ENCODE results near the gene GBP2. TPM values are rescaled to one million over a fixed set of nuclear protein-coding genes. Genes with fewer than 3 reads are reported as not detected.

GBP2 gene
- total and polyA plus RNA-seq, 3 experiments from 2014 or later, result 148 to 165 (median 155) TPM

DNA sequence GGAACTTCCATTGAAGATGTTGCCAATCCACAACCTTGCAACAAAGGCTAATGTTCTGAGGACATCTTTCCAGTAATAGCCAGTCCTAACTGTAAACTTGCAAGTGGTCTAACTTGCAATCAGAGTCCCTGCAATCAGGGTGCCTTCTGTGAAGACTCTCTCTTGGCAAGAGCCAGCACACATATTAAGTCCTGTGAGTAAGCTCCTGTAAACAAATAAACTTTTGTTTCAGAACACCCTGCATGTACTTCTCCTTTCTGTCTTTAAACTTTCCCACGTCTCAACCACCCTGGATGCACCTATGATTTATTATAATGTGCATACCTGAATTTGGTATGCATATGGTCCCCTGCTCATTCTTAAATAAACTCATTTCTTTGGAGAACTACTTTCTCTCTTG, 40.8 kb upstream of the GBP2 start:
- H3K36me3 Mint-ChIP-seq, result peaks cover 0 to 12% (median 3%) of the 10 kb centered on the region in 3 donors
- CTCF ChIA-PET, result no interaction called here

DNA sequence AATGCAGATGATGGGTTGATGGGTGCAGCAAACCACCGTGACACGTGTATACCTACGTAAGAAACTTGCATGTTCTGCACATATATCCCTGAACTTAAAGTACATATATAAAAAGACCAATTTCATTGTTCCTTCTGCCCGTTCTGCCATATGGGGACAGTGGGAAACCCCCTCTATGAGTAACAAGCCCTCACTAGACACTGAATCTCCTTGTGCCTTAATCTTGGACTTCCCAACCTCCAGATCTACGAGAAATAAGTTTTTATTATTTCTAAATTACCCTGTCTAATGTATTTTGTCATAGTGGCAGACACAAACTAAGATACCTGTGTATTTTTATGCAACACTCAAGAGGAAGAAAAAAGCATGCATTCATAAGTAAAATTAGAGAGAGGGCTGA, 39.9 kb upstream of the GBP2 start:
- DNase-seq, result no peak
- no peaks in the 10 kb centered on the region for H3K4me1 ChIP-seq (ENCODE audit: insufficient read depth, low read length)
- no peaks in the 10 kb centered on the region for H3K9me3 ChIP-seq (ENCODE audit: low read length)
- H3K36me3 ChIP-seq (ENCODE audit: insufficient read depth, low read length), result no peaks in the 10 kb centered on the region
- Mint-ChIP-seq H3K4me3 (no peak overlapping the region), H3K27me3 (peaks cover 0 to 2% of the 10 kb centered on the region in 2 donors), H3K9me3 (peaks cover 0 to 8% (median 2%) of the 10 kb centered on the region in 5 donors), H3K4me1 (peaks cover 0 to under 1% (median 0%) of the 10 kb centered on the region in 3 donors), H3K27ac (no peak overlapping the region), H3K36me3 (peaks cover 0 to 21% (median 0%) of the 10 kb centered on the region in 3 donors)
- CTCF ChIA-PET, result no interaction called here
- H3K27ac ChIP-seq (ENCODE audit: low read depth, low read length), result no peak overlapping the region
- POLR2A ChIA-PET, result no interaction called here
- H3K4me3 ChIP-seq (ENCODE audit: low read length), result no peak overlapping the region
- H3K27me3 ChIP-seq (ENCODE audit: insufficient read depth, low read length, poor library complexity, severe bottlenecking), result no peaks in the 10 kb centered on the region

More for the DNA sequence above, 40.8 kb upstream of the GBP2 start:
- Histone ChIP-seq H3K9me3 (ENCODE audit: low read length) (no peaks in the 10 kb centered on the region), H3K27me3 (ENCODE audit: insufficient read depth, low read length, poor library complexity, severe bottlenecking) (no peaks in the 10 kb centered on the region), H3K36me3 (ENCODE audit: insufficient read depth, low read length) (no peaks in the 10 kb centered on the region), H3K4me3 (ENCODE audit: low read length) (no peak overlapping the region), H3K4me1 (ENCODE audit: insufficient read depth, low read length) (no peaks in the 10 kb centered on the region), H3K27ac (ENCODE audit: low read depth, low read length) (no peak overlapping the region)
- Mint-ChIP-seq H3K9me3 (peaks cover 0 to 2% (median 0%) of the 10 kb centered on the region in 5 donors), H3K27me3 (peaks cover 0 to 2% of the 10 kb centered on the region in 2 donors), H3K4me1 (peaks cover 0 to 3% (median 0%) of the 10 kb centered on the region in 3 donors), H3K27ac (no peak overlapping the region), H3K4me3 (no peak overlapping the region)
- POLR2A ChIA-PET, result no interaction called here
- no peak for DNase-seq

GRCh38 chr1:89151047-89151446, 25.1 kb upstream of the GBP2 start:
- no peak for DNase-seq
- no peaks in the 10 kb centered on the region for H3K36me3 ChIP-seq (ENCODE audit: insufficient read depth, low read length)
- no peaks in the 10 kb centered on the region for H3K9me3 ChIP-seq (ENCODE audit: low read length)
- H3K4me3 ChIP-seq (ENCODE audit: low read length), result no peak overlapping the region
- H3K36me3 Mint-ChIP-seq, result peaks cover 0 to 9% (median 1%) of the 10 kb centered on the region in 3 donors
- H3K4me1 ChIP-seq (ENCODE audit: insufficient read depth, low read length), result no peaks in the 10 kb centered on the region
- H3K4me3 Mint-ChIP-seq, result no peak overlapping the region
- H3K27me3 Mint-ChIP-seq, result peaks cover 2 to 9% of the 10 kb centered on the region in 2 donors
- no peak overlapping the region for H3K27ac ChIP-seq (ENCODE audit: low read depth, low read length)
- no peak overlapping the region for H3K27ac Mint-ChIP-seq
- ChIA-PET POLR2A (no interaction called here), CTCF (no interaction called here)
- H3K4me1 Mint-ChIP-seq, result no peaks in the 10 kb centered on the region
- no peaks in the 10 kb centered on the region for H3K27me3 ChIP-seq (ENCODE audit: insufficient read depth, low read length, poor library complexity, severe bottlenecking)
- H3K9me3 Mint-ChIP-seq, result peaks cover 0 to 5% (median 1%) of the 10 kb centered on the region in 5 donors

DNA sequence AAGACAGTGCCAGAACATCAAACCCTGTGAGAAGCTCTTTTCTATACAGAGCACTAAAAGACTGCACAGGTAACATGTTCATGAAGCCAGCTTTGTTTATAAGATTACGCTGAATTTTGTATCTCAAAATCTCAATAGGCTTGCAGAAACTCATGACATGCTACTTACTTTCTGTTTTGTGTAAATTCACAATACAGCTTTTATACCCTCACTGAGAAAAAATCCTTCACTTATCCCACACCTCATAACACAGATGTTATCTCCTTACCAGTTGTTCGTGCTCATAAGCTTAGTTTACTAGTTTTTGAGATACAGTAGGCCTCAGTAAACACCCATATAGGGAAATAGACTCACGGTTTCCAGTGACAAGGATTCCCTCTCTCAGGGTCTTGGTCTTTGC, 24.1 kb upstream of the GBP2 start:
- no peaks in the 10 kb centered on the region for H3K9me3 ChIP-seq (ENCODE audit: low read length)
- no peaks in the 10 kb centered on the region for H3K36me3 ChIP-seq (ENCODE audit: insufficient read depth, low read length)
- no peak overlapping the region for H3K27ac ChIP-seq (ENCODE audit: low read depth, low read length)
- H3K4me1 Mint-ChIP-seq, result peaks cover 0 to 2% (median 0%) of the 10 kb centered on the region in 3 donors
- ChIA-PET CTCF (no interaction called here), POLR2A (interaction anchor here (0.6 to 0.7 kb wide), 2 partner anchors 30 to 33 kb away, joined by 3 to 4 read pairs; no protein-coding TSS in a partner anchor)
- no peak overlapping the region for H3K27ac Mint-ChIP-seq
- H3K9me3 Mint-ChIP-seq, result no peaks in the 10 kb centered on the region
- H3K4me3 ChIP-seq (ENCODE audit: low read length), result no peak overlapping the region
- H3K4me1 ChIP-seq (ENCODE audit: insufficient read depth, low read length), result no peaks in the 10 kb centered on the region
- DNase-seq, result no peak
- peaks cover 2 to 9% of the 10 kb centered on the region in 2 donors for H3K27me3 Mint-ChIP-seq
- no peaks in the 10 kb centered on the region for H3K27me3 ChIP-seq (ENCODE audit: insufficient read depth, low read length, poor library complexity, severe bottlenecking)
- peaks cover 0 to 1% (median 0%) of the 10 kb centered on the region in 3 donors for H3K36me3 Mint-ChIP-seq
- no peak overlapping the region for H3K4me3 Mint-ChIP-seq

DNA sequence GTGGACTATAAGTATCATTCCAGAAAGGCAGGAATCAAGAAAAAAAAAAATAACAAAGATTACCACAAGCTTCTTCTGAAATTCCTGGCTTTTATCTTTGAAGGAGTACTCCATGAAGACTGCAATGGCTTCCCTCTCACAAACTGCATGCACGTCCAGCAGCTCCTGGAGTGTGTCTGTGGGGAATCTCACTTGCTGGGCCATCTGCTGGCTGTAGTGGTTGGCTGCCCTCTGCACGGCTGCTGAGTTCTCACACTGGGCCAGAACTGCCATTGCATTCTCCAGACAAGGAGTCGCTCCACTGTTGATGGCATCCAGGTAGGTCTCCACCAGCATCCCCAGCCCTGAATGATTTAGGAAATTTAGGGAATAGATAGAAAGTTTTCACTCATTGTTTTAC, 23.3 kb upstream of the GBP2 start:
- peaks cover 0 to 2% (median 0%) of the 10 kb centered on the region in 3 donors for H3K4me1 Mint-ChIP-seq
- peaks cover 0 to 1% (median 0%) of the 10 kb centered on the region in 3 donors for H3K36me3 Mint-ChIP-seq
- POLR2A ChIA-PET, result interaction anchor here (0.7 kb wide), 1 partner anchor 33 kb away, joined by 4 read pairs; no protein-coding TSS in a partner anchor
- no peak overlapping the region for H3K27ac Mint-ChIP-seq
- DNase-seq, result no peak
- Histone ChIP-seq H3K4me1 (ENCODE audit: insufficient read depth, low read length) (no peaks in the 10 kb centered on the region), H3K36me3 (ENCODE audit: insufficient read depth, low read length) (no peaks in the 10 kb centered on the region), H3K27me3 (ENCODE audit: insufficient read depth, low read length, poor library complexity, severe bottlenecking) (no peaks in the 10 kb centered on the region), H3K27ac (ENCODE audit: low read depth, low read length) (no peak overlapping the region), H3K4me3 (ENCODE audit: low read length) (no peak overlapping the region), H3K9me3 (ENCODE audit: low read length) (no peaks in the 10 kb centered on the region)
- peaks cover 2 to 9% of the 10 kb centered on the region in 2 donors for H3K27me3 Mint-ChIP-seq
- CTCF ChIA-PET, result no interaction called here
- H3K4me3 Mint-ChIP-seq, result no peak overlapping the region
- no peaks in the 10 kb centered on the region for H3K9me3 Mint-ChIP-seq

- H3K4me1 ChIP-seq (ENCODE audit: insufficient read depth, low read length), result no peaks in the 10 kb centered on the region
- H3K27ac ChIP-seq (ENCODE audit: low read depth, low read length), result no peak overlapping the region
- POLR2A ChIA-PET, result interaction anchor here (0.6 kb wide), 1 partner anchor 31 kb away, joined by 3 read pairs; no protein-coding TSS in a partner anchor
- H3K4me3 ChIP-seq (ENCODE audit: low read length), result no peak overlapping the region
- DNase-seq, result no peak
- H3K36me3 Mint-ChIP-seq, result peaks cover 0 to 1% (median 0%) of the 10 kb centered on the region in 3 donors
- CTCF ChIA-PET, result interaction anchor here (1.1 to 1.4 kb wide), 2 partner anchors 16 to 21 kb away, joined by 3 to 4 read pairs; no protein-coding TSS in a partner anchor
- no peaks in the 10 kb centered on the region for H3K9me3 ChIP-seq (ENCODE audit: low read length)
- peaks cover 2 to 9% of the 10 kb centered on the region in 2 donors for H3K27me3 Mint-ChIP-seq
- no peak overlapping the region for H3K4me3 Mint-ChIP-seq
- H3K4me1 Mint-ChIP-seq, result peaks cover 0 to 2% (median 0%) of the 10 kb centered on the region in 3 donors
- no peak overlapping the region for H3K27ac Mint-ChIP-seq
- no peaks in the 10 kb centered on the region for H3K27me3 ChIP-seq (ENCODE audit: insufficient read depth, low read length, poor library complexity, severe bottlenecking)
- H3K36me3 ChIP-seq (ENCODE audit: insufficient read depth, low read length), result no peaks in the 10 kb centered on the region
- H3K9me3 Mint-ChIP-seq, result no peaks in the 10 kb centered on the region
Measured at GRCh38 chr1:89147678-89148658, 22.1 kb upstream of the GBP2 start.

DNA sequence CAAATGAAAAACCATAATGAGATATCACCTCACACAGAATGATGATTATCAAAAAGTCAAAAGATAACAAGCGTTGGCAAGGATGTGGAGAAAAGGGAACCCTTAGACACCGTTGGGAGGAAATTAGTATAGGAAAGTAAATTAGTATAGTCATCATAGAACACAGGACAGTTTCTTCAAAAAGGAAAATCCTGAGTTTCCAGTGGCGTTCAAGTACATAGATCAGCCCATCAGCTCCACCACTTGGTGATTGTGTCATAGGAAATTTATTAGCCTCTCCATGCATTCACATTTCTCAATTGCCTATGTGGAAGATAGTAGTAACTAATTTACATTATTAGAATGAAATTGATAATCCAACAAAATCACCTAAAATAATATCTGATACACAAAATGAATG, 20.8 kb upstream of the GBP2 start:
- H3K4me1 ChIP-seq (ENCODE audit: insufficient read depth, low read length), result no peaks in the 10 kb centered on the region
- Mint-ChIP-seq H3K27ac (no peak overlapping the region), H3K36me3 (peaks cover 0 to 1% (median 0%) of the 10 kb centered on the region in 3 donors), H3K4me1 (peaks cover 1 to 2% (median 2%) of the 10 kb centered on the region in 3 donors), H3K27me3 (peaks cover 0 to 9% of the 10 kb centered on the region in 2 donors), H3K4me3 (no peak overlapping the region), H3K9me3 (no peaks in the 10 kb centered on the region)
- ChIA-PET CTCF (no interaction called here), POLR2A (no interaction called here)
- H3K36me3 ChIP-seq (ENCODE audit: insufficient read depth, low read length), result no peaks in the 10 kb centered on the region
- no peaks in the 10 kb centered on the region for H3K27me3 ChIP-seq (ENCODE audit: insufficient read depth, low read length, poor library complexity, severe bottlenecking)
- no peak overlapping the region for H3K27ac ChIP-seq (ENCODE audit: low read depth, low read length)
- no peak overlapping the region for H3K4me3 ChIP-seq (ENCODE audit: low read length)
- DNase-seq, result no peak
- no peaks in the 10 kb centered on the region for H3K9me3 ChIP-seq (ENCODE audit: low read length)

DNA sequence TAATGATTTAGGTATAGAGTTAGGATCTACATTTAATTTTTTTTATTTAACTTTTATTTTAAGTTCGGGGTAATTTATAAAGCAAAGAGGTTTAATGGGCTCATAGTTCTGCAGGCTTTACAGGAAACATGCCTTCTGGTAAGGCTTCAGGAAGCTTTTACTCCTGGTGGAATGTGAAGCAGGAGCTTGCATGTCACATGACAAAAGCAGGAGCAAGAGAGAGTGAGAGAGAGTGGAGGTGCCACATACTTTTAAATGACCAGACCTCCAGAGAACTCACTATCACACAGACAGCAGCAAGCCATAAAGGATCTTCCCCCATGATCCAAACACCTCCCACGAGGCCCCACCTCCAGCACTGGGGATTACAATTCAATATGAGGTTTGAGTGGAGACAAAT, 17.6 kb upstream of the GBP2 start:
- Mint-ChIP-seq H3K27ac (no peak overlapping the region), H3K4me1 (peaks cover 4 to 11% (median 6%) of the 10 kb centered on the region in 3 donors), H3K27me3 (peaks cover 0 to 8% of the 10 kb centered on the region in 2 donors), H3K36me3 (peaks cover 0 to 2% (median 1%) of the 10 kb centered on the region in 3 donors), H3K9me3 (peaks cover 0 to 1% (median 0%) of the 10 kb centered on the region in 5 donors), H3K4me3 (no peak overlapping the region)
- no peak for DNase-seq
- no peaks in the 10 kb centered on the region for H3K9me3 ChIP-seq (ENCODE audit: low read length)
- no peaks in the 10 kb centered on the region for H3K27me3 ChIP-seq (ENCODE audit: insufficient read depth, low read length, poor library complexity, severe bottlenecking)
- POLR2A ChIA-PET, result no interaction called here
- H3K4me3 ChIP-seq (ENCODE audit: low read length), result no peak overlapping the region
- H3K4me1 ChIP-seq (ENCODE audit: insufficient read depth, low read length), result no peaks in the 10 kb centered on the region
- no peaks in the 10 kb centered on the region for H3K36me3 ChIP-seq (ENCODE audit: insufficient read depth, low read length)
- CTCF ChIA-PET, result no interaction called here
- no peak overlapping the region for H3K27ac ChIP-seq (ENCODE audit: low read depth, low read length)

Measured in CD8-positive, alpha-beta memory T cell (primary cell).